ENCODE results near the gene PFKFB3. TPM values are rescaled to one million over a fixed set of nuclear protein-coding genes. Genes with fewer than 3 reads are reported as not detected.
A peak's percentile ranks its signal among the peaks of the same experiment; 100 is the strongest.
"Not testable (repeated sequence)": the region's sequence is repeated elsewhere in the genome, so short reads cannot be mapped to it uniquely, and the experiment has no call there.

Gene PFKFB3
- total and polyA plus RNA-seq, 5 donors from 2014 or later = 2.8 to 96.3 (median 4.2) TPM

DNA sequence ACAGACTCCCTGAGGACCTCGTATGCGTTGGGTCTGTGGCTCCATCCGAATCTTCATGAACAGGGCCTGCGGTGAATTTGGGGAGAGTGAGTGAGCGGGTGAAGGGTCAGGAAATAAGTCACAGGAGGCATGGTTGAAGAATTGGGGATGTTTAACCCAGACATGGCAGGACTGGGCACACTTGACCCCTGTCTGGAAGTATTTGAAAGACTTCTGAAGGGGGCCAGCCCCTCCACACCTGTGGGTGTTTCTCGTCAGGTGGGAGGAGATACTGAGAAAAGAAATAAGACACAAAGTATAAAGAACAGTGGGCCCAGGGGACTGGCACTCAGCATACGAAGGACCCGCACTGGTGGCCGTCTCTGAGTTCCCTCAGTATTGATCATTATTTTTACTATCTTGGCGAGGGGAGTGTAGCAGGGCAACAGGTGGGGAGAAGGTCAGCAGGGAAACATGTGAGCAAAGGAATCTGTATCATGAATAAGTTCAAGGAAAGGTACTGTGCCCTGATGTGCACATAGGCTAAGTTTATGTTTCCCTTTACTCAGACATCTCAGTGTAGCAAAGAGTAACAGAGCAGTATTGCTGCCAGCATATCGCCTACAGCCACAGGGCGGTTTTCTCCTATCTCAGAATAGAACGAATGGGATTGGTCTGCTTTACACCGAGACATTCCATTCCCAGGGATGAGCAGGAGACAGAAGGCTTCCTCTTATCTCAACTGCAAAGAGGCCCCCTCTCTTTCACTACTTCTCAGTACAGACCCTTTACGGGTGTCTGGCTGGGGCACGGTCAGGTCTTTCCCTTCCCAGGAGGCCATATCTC is 38.2 kb upstream of the PFKFB3 start:
- Histone ChIP-seq H3K27me3 (ENCODE audit: control insufficient read depth, insufficient read depth, low read length) (no peaks in the 10 kb centered on the region), H3K4me3 (ENCODE audit: low read depth, low read length) (peak overlapping the region; percentile 66), H3K36me3 (ENCODE audit: control insufficient read depth, insufficient read depth, low read length) (peaks cover 9% of the 10 kb centered on the region), H3K4me1 (ENCODE audit: control insufficient read depth, insufficient read depth, low read length, poor library complexity, severe bottlenecking) (peaks cover 27% of the 10 kb centered on the region), H3K27ac (ENCODE audit: insufficient read depth, low read length, poor library complexity, severe bottlenecking) (peak overlapping the region; percentile 93), H3K9me3 (ENCODE audit: control insufficient read depth in 2 of 2, low read length in 2 of 2) (no peaks in the 10 kb centered on the region)
- Mint-ChIP-seq H3K36me3 (peaks cover 4% of the 10 kb centered on the region), H3K4me1 (peaks cover 22 to 67% (median 37%) of the 10 kb centered on the region in 4 donors), H3K27ac (peak overlapping the region; percentile 95 to 99 (median 98)), H3K9me3 (no peaks in the 10 kb centered on the region), H3K4me3 (peak overlapping the region; percentile 88 to 98 (median 97)), H3K27me3 (no peaks in the 10 kb centered on the region)
- DNase-seq (peak in 1 of 3 donors; percentile 44), ATAC-seq (ENCODE audit: low read depth in 2 of 2) (no peak)

DNA sequence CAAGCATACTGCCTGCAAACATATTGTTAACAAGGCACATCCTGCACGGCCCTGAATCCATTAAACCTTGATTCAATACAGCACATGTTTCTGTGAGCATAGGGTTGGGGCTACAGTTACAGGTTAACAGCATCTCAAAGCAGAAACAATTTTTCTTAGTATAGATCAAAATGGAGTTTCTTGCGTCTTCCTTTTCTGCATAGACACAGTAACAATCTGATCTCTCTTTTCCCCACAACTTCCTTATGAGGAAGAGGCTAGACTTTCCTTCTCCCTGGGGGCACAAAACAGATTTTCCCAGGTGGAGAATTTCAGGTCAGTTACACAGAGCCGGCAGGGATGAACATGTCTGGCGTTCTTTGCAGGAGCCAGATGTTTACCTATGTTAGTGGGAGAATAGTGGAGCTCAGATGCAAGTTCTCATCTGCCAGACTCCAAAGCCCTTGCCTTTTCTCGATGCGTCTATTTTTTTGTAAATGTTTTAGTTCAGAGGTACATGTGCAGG is 37.5 kb upstream of the PFKFB3 start:
- Histone ChIP-seq H3K27ac (ENCODE audit: insufficient read depth, low read length, poor library complexity, severe bottlenecking) (peak overlapping the region; percentile 93), H3K27me3 (ENCODE audit: control insufficient read depth, insufficient read depth, low read length) (no peaks in the 10 kb centered on the region), H3K4me3 (ENCODE audit: low read depth, low read length) (no peak overlapping the region), H3K9me3 (ENCODE audit: control insufficient read depth in 2 of 2, low read length in 2 of 2) (no peaks in the 10 kb centered on the region), H3K4me1 (ENCODE audit: control insufficient read depth, insufficient read depth, low read length, poor library complexity, severe bottlenecking) (peaks cover 34% of the 10 kb centered on the region), H3K36me3 (ENCODE audit: control insufficient read depth, insufficient read depth, low read length) (peaks cover 9% of the 10 kb centered on the region)
- peak overlapping the region; percentile 95 to 99 (median 98) for H3K27ac Mint-ChIP-seq
- H3K4me3 Mint-ChIP-seq = peak overlapping the region; percentile 88 to 98 (median 97)
- peaks cover 4% of the 10 kb centered on the region for H3K36me3 Mint-ChIP-seq
- H3K4me1 Mint-ChIP-seq = peaks cover 22 to 75% (median 40%) of the 10 kb centered on the region in 4 donors
- no peak for ATAC-seq (ENCODE audit: low read depth in 2 of 2)
- no peak for DNase-seq
- no peaks in the 10 kb centered on the region for H3K27me3 Mint-ChIP-seq
- H3K9me3 Mint-ChIP-seq = no peaks in the 10 kb centered on the region

DNA sequence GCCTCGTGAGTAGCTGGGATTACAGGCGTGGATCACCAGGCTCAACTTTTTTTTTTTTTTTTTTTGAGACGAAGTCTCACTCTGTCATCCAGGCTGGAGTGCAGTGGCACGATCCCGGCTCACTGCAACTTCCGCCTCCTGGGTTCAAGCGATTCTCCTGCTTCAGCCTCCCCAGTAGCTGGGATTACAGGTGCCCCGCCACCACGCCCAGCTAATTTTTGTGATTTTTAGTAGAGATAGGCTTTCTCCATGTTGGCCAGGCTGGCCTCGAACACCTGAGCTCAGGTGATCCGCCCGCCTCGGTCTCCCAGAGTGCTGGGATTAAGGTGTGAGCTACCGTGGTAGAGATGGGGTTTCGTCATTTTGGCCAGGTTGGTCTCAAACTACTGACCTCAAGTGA is 36.8 kb upstream of the PFKFB3 start:
- not testable (repeated sequence) for ATAC-seq (ENCODE audit: low read depth in 2 of 2); H3K9me3 Mint-ChIP-seq; DNase-seq; H3K36me3 Mint-ChIP-seq; H3K36me3 ChIP-seq (ENCODE audit: control insufficient read depth, insufficient read depth, low read length); H3K27me3 ChIP-seq (ENCODE audit: control insufficient read depth, insufficient read depth, low read length); H3K27me3 Mint-ChIP-seq; H3K9me3 ChIP-seq (ENCODE audit: control insufficient read depth in 2 of 2, low read length in 2 of 2); H3K4me3 ChIP-seq (ENCODE audit: low read depth, low read length)
- Histone ChIP-seq H3K4me1 (ENCODE audit: control insufficient read depth, insufficient read depth, low read length, poor library complexity, severe bottlenecking) (peaks cover 37% of the 10 kb centered on the region), H3K27ac (ENCODE audit: insufficient read depth, low read length, poor library complexity, severe bottlenecking) (peak overlapping the region; percentile 23)
- peak overlapping the region in 1 of 4 donors; percentile 98 for H3K4me3 Mint-ChIP-seq
- peak overlapping the region; percentile 89 to 98 (median 95) for H3K27ac Mint-ChIP-seq
- peaks cover 22 to 80% (median 45%) of the 10 kb centered on the region in 4 donors for H3K4me1 Mint-ChIP-seq

DNA sequence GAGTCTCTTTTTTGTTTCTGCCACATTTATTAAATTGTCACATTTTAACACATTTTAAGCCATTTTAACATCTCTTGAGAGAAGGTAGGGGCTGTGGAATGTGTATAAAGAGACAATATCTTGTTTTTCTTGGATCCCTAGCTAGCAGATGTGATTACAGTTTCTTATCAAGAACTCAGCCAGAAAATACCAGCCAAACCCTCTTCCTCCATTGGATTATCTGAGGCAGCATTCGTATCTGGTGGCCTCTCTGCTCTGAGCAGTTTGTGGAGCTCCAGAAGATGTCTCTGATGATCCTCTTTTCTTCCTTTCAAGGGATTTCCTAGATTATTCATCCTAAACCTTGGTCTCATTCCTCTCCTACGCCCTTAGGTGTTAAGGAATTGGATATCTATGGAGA is 35.3 kb upstream of the PFKFB3 start:
- Histone ChIP-seq H3K9me3 (ENCODE audit: control insufficient read depth in 2 of 2, low read length in 2 of 2) (no peaks in the 10 kb centered on the region), H3K4me1 (ENCODE audit: control insufficient read depth, insufficient read depth, low read length, poor library complexity, severe bottlenecking) (peaks cover 43% of the 10 kb centered on the region), H3K27me3 (ENCODE audit: control insufficient read depth, insufficient read depth, low read length) (no peaks in the 10 kb centered on the region), H3K27ac (ENCODE audit: insufficient read depth, low read length, poor library complexity, severe bottlenecking) (peak overlapping the region; percentile 45), H3K4me3 (ENCODE audit: low read depth, low read length) (no peak overlapping the region), H3K36me3 (ENCODE audit: control insufficient read depth, insufficient read depth, low read length) (peaks cover 9% of the 10 kb centered on the region)
- Mint-ChIP-seq H3K9me3 (no peaks in the 10 kb centered on the region), H3K4me3 (peak overlapping the region in 1 of 4 donors; percentile 70), H3K27ac (peak overlapping the region; percentile 78 to 89 (median 79)), H3K4me1 (peaks cover 22 to 83% (median 49%) of the 10 kb centered on the region in 4 donors), H3K36me3 (peaks cover 4% of the 10 kb centered on the region), H3K27me3 (no peaks in the 10 kb centered on the region)
- DNase-seq (no peak), ATAC-seq (ENCODE audit: low read depth in 2 of 2) (no peak)

DNA sequence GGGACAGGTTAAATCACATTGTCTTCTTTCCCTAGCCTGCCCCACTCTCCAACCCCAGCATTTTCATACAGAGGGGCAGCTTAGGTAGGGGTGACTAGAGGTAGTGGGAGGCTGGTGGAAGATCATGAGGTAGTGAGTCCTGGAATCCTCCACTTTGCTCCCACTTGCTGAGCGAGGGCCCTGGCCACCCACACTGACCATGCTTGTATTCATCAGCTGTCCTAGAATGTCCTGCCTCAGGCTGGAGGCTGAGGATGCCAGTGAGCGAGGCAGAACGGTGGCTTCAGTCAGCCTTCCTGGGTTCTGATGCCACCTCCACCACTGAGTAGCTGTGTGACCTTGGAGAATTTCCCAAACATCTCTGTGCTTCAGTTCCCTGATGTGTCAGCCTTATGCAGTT is 34.6 kb upstream of the PFKFB3 start:
- no peaks in the 10 kb centered on the region for H3K27me3 Mint-ChIP-seq
- H3K4me1 Mint-ChIP-seq = peaks cover 21 to 83% (median 48%) of the 10 kb centered on the region in 4 donors
- Histone ChIP-seq H3K36me3 (ENCODE audit: control insufficient read depth, insufficient read depth, low read length) (peaks cover 9% of the 10 kb centered on the region), H3K4me3 (ENCODE audit: low read depth, low read length) (no peak overlapping the region), H3K27me3 (ENCODE audit: control insufficient read depth, insufficient read depth, low read length) (no peaks in the 10 kb centered on the region), H3K4me1 (ENCODE audit: control insufficient read depth, insufficient read depth, low read length, poor library complexity, severe bottlenecking) (peaks cover 43% of the 10 kb centered on the region), H3K9me3 (ENCODE audit: control insufficient read depth in 2 of 2, low read length in 2 of 2) (no peaks in the 10 kb centered on the region), H3K27ac (ENCODE audit: insufficient read depth, low read length, poor library complexity, severe bottlenecking) (no peak overlapping the region)
- ATAC-seq (ENCODE audit: low read depth in 2 of 2) = no peak
- peak overlapping the region; percentile 78 to 89 (median 79) for H3K27ac Mint-ChIP-seq
- no peak for DNase-seq
- peaks cover 6% of the 10 kb centered on the region for H3K36me3 Mint-ChIP-seq
- no peaks in the 10 kb centered on the region for H3K9me3 Mint-ChIP-seq
- H3K4me3 Mint-ChIP-seq = peak overlapping the region in 1 of 4 donors; percentile 70

DNA sequence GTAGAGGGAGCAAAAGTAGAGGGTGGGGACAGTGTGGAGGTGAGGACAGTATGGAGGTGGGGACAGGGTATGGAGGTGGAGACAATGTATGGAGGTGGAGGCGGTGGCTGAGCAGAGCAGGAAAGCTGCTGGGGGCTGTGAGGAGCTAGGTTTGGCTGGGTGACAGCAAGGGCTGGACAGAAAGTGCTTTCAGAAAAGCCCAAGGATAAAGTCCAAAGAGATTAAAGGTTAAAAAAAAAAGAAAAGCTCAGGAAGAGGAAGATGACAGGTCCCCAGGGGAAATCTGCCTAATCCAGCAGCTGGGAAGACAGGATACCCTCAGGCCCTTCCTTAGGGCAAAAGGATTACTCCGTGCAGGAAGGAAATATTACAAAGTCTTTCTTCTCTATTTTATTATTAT is 32.1 kb upstream of the PFKFB3 start:
- Mint-ChIP-seq H3K9me3 (peaks cover 0 to 2% (median 0%) of the 10 kb centered on the region in 7 donors), H3K27ac (peak overlapping the region in 1 of 3 donors; percentile 86), H3K4me3 (peak overlapping the region in 2 of 4 donors; percentile 25 to 53), H3K4me1 (peaks cover 19 to 86% (median 51%) of the 10 kb centered on the region in 4 donors), H3K36me3 (peaks cover 13% of the 10 kb centered on the region), H3K27me3 (no peaks in the 10 kb centered on the region)
- no peak for ATAC-seq (ENCODE audit: low read depth in 2 of 2)
- Histone ChIP-seq H3K27me3 (ENCODE audit: control insufficient read depth, insufficient read depth, low read length) (no peaks in the 10 kb centered on the region), H3K27ac (ENCODE audit: insufficient read depth, low read length, poor library complexity, severe bottlenecking) (peak overlapping the region; percentile 19), H3K4me1 (ENCODE audit: control insufficient read depth, insufficient read depth, low read length, poor library complexity, severe bottlenecking) (peaks cover 39% of the 10 kb centered on the region), H3K4me3 (ENCODE audit: low read depth, low read length) (no peak overlapping the region), H3K9me3 (ENCODE audit: control insufficient read depth in 2 of 2, low read length in 2 of 2) (no peaks in the 10 kb centered on the region), H3K36me3 (ENCODE audit: control insufficient read depth, insufficient read depth, low read length) (peaks cover 9% of the 10 kb centered on the region)
- no peak for DNase-seq

DNA sequence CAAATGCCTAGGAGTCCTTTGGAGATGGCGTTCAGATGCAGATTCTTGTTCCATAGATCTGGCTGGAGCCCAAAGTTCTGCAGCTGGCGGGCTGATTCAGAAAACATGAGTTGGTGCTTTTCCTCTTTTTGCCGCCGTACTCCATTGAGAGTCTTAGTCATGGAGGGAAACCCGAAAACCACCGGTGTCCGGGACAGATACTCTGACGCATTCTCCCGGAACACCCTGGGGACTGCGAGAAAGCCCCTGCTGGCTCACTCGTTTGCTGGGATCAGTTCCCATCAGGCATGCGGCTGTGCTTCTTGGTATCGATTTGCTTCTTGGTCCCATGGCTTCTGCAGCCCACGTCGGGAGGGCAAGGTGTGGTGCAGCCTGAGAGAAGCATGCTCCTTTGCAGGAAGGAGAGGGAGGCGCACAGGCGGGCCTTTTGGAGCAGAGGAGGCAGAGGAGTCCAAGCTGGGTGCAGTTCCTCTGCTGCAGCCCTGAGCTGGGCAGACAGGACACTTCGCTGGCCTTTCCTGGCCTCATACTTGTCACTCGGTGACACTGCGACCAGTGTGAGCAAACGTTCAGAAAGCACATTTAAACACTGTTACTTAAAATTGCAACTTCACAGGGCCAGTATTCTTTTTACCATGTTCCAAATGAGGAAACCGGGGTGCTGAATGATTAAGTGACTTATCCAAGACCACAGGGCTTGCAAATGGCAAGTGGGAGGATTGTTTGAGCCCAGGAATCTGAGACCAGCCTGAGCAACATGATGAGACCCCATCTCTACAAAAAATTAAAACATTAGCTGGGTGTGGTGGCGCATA is 30.6 kb upstream of the PFKFB3 start:
- Mint-ChIP-seq H3K27ac (peak overlapping the region; percentile 67 to 96 (median 88)), H3K4me3 (peak overlapping the region in 2 of 4 donors; percentile 13 to 38), H3K9me3 (peaks cover 0 to 2% (median 0%) of the 10 kb centered on the region in 7 donors), H3K36me3 (peaks cover 17% of the 10 kb centered on the region), H3K27me3 (no peaks in the 10 kb centered on the region), H3K4me1 (peaks cover 18 to 88% (median 58%) of the 10 kb centered on the region in 4 donors)
- DNase-seq (no peak), ATAC-seq (ENCODE audit: low read depth in 2 of 2) (no peak)
- Histone ChIP-seq H3K9me3 (ENCODE audit: control insufficient read depth in 2 of 2, low read length in 2 of 2) (no peaks in the 10 kb centered on the region), H3K27me3 (ENCODE audit: control insufficient read depth, insufficient read depth, low read length) (no peaks in the 10 kb centered on the region), H3K4me1 (ENCODE audit: control insufficient read depth, insufficient read depth, low read length, poor library complexity, severe bottlenecking) (peaks cover 39% of the 10 kb centered on the region), H3K27ac (ENCODE audit: insufficient read depth, low read length, poor library complexity, severe bottlenecking) (no peak overlapping the region), H3K36me3 (ENCODE audit: control insufficient read depth, insufficient read depth, low read length) (peaks cover 2% of the 10 kb centered on the region), H3K4me3 (ENCODE audit: low read depth, low read length) (no peak overlapping the region)
